Hematopoietic multipotent progenitor cell treated with erythropoietin and hydrocortisone succinate and interleukin-3 and kit ligand, for 17 days (in vitro differentiated cells): ENCODE data around the gene B4GALNT1.

Source experiments
- DNase-seq: peaks from one replicate; pipeline ENCODE4 v3.0.0-alpha.2; 2015; ENCODE audit warnings: low spot score

The B4GALNT1 gene

GRCh38 chr12:57584690-57585089 lies 48.3 kb downstream of the B4GALNT1 start:
- no peak for DNase-seq

- no peak for DNase-seq
Measured at GRCh38 chr12:57584050-57584449, 49.0 kb downstream of the B4GALNT1 start.

- DNase-seq, result peak; percentile 86
Measured at GRCh38 chr12:57583008-57583831, 49.8 kb downstream of the B4GALNT1 start.

- no peak for DNase-seq
Measured at GRCh38 chr12:57582440-57582839, 50.6 kb downstream of the B4GALNT1 start.

- no peak for DNase-seq
Measured at GRCh38 chr12:57581802-57582201, 51.2 kb downstream of the B4GALNT1 start.

GRCh38 chr12:57580466-57580795 lies 52.6 kb downstream of the B4GALNT1 start:
- DNase-seq, result no peak

GRCh38 chr12:57579677-57580465 lies 53.1 kb downstream of the B4GALNT1 start:
- no peak for DNase-seq

GRCh38 chr12:57579011-57579410 lies 54.0 kb downstream of the B4GALNT1 start:
- no peak for DNase-seq

- DNase-seq, result no peak
Measured at GRCh38 chr12:57577981-57578758, 54.8 kb downstream of the B4GALNT1 start.

GRCh38 chr12:57576613-57577160 lies 56.3 kb downstream of the B4GALNT1 start:
- DNase-seq, result no peak
